Gastroesophageal sphincter (tissue), 4 donors: ENCODE measurements around the gene CHTF18. TPM values are rescaled to one million over a fixed set of nuclear protein-coding genes. Genes with fewer than 3 reads are reported as not detected.
"Not testable (repeated sequence)": the region's sequence is repeated elsewhere in the genome, so short reads cannot be mapped to it uniquely, and the experiment has no call there.

ENCODE experiments used
- ATAC-seq: fragments of 150-250 bp; one replicate; pipeline ENCODE4 v1.9.1; 2016; ENCODE audit warnings: mild to moderate bottlenecking, moderate library complexity
- H3K27ac ChIP-seq, 4 donors: fragments of 200-600 bp; sonication (generic) in 3 of 4; 1 replicate in 3 of 4; 2 replicates in 1 of 4; pipeline ENCODE4 v1.5.1; 2016 to 2019
- H3K27me3 ChIP-seq: fragments of 200-600 bp; sonication (generic); one replicate; pipeline ENCODE4 v1.5.1; 2019
- H3K36me3 ChIP-seq, 2 donors: fragments of 200-600 bp; sonication (generic); one replicate each; pipeline ENCODE4 v1.5.1; 2019; ENCODE audit warnings: control low read depth in 1 of 2
- H3K4me1 ChIP-seq, 3 donors: fragments of 200-600 bp; sonication (generic); 1 replicate in 2 of 3; 2 replicates in 1 of 3; pipeline ENCODE4 v1.5.1; 2016 to 2019; ENCODE audit warnings: control low read depth in 2 of 3
- H3K4me3 ChIP-seq, 2 donors: fragments of 200-600 bp; sonication (generic); one replicate each; pipeline ENCODE4 v1.5.1; 2019; ENCODE audit warnings: mild to moderate bottlenecking in 1 of 2, moderate library complexity in 1 of 2
- H3K9me3 ChIP-seq, 3 donors: fragments of 200-600 bp; sonication (generic); one replicate each; pipeline ENCODE4 v1.5.1; 2017 to 2019; ENCODE audit warnings: control low read depth in 2 of 3
- CTCF ChIP-seq, 4 experiments: fragments of 200-600 bp in 2 of 4; fragments of 450-650 bp in 2 of 4; sonication (generic) in 1 of 4; IDR thresholded peaks; one replicate each; pipeline ENCODE4 v1.5.1; 2017 to 2019; ENCODE audit warnings: antibody characterized with exemption in 4 of 4, mild to moderate bottlenecking in 2 of 4, moderate library complexity in 2 of 4
- EP300 ChIP-seq: sonication (generic); formaldehyde crosslinking; IDR thresholded peaks from one replicate; pipeline ENCODE4 v1.6.1; 2017; ENCODE audit warnings: antibody characterized with exemption, mild to moderate bottlenecking
- POLR2A ChIP-seq, 2 donors: fragments of 450-650 bp; IDR thresholded peaks; one replicate each; pipeline ENCODE4 v1.6.1; 2017; ENCODE audit warnings: antibody characterized with exemption in 2 of 2, mild to moderate bottlenecking in 2 of 2, moderate library complexity in 1 of 2
- POLR2AphosphoS5 ChIP-seq: sonication (generic); formaldehyde crosslinking; IDR thresholded peaks from one replicate; pipeline ENCODE4 v1.6.1; 2017; ENCODE audit warnings: antibody characterized with exemption
- WGBS, 2 donors: methylation state at CpG; one replicate each; pipeline ENCODE4 v1.1.5; 2018; ENCODE audit warnings: low coverage in 1 of 2; 5-methylcytosine and 5-hydroxymethylcytosine counted together
- total RNA-seq, 4 donors: library from RNA; depleted of rRNA; stranded (reverse); fragments of >200 nt; gene quantifications; one replicate each; pipeline ENCODE4 v1.1.0, GENCODE V29; 2016

Gene CHTF18
- total RNA-seq, 4 donors from 2014 or later = 4.6 to 10.9 (median 8.3) TPM

DNA sequence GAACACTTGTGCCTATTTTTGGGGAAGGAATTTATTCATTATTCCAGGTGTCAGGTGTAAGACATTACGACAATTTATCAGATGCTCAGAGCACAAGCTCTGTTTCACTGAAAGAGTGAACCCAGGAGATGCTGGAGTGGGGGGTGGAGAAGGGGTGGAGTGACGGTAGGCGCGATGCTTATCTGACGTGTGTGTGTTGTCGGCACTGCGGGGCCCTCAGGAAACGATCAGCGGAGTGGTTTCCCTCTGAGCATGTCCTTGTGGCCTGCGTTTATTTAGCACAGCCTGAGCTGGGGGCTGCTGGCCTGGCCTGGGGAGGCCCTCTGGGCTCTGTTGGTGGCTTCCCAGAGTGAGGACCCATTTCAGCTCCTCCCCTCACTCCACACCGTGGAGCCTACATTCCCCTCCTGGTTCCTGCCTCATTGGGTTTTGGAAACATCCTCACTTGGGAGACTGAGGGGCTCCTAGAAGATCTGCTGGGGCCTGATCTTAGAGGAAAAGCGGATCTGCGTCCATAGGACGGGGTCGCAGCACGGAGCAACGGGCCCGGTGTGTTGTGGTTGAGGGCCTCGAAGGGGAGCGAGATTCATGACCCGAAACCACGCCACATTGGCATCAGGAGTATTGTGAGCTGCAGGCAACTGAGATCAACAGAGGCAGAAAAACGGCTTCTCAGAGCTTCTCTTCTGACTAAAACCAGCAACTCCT, 31.1 kb downstream of the CHTF18 start:
- no peaks in the 10 kb centered on the region for H3K36me3 ChIP-seq
- no peak overlapping the region for H3K4me3 ChIP-seq
- 52 to 67% methylated on average over 2 to 7 of the region's 23 CpGs for WGBS, 2 donors
- peaks cover 0 to 5% (median 0%) of the 10 kb centered on the region in 3 donors for H3K4me1 ChIP-seq
- no peak overlapping the region for H3K27ac ChIP-seq
- TF ChIP-seq EP300 (no peak), POLR2A (IDR thresholded peaks at IDR 0.05) (no peak), POLR2AphosphoS5 (no peak), CTCF (IDR thresholded peaks at IDR 0.05) (no peak)
- peaks cover 98% of the 10 kb centered on the region for H3K27me3 ChIP-seq
- no peaks in the 10 kb centered on the region for H3K9me3 ChIP-seq
- no peak for ATAC-seq

GRCh38 chr16:820044-820408, 31.6 kb downstream of the CHTF18 start:
- H3K27me3 ChIP-seq = peaks cover 98% of the 10 kb centered on the region
- H3K36me3 ChIP-seq, H3K9me3 ChIP-seq, H3K27ac ChIP-seq, H3K4me3 ChIP-seq, ATAC-seq: not testable (repeated sequence)
- peaks cover 0 to 11% (median 2%) of the 10 kb centered on the region in 3 donors for H3K4me1 ChIP-seq
- 59 to 66% methylated on average over 6 to 9 of the region's 10 CpGs for WGBS, 2 donors

GRCh38 chr16:820748-821147, 32.3 kb downstream of the CHTF18 start:
- TF ChIP-seq CTCF (IDR thresholded peaks at IDR 0.05) (no peak), POLR2AphosphoS5 (no peak), EP300 (no peak), POLR2A (IDR thresholded peaks at IDR 0.05) (no peak)
- Histone ChIP-seq H3K27ac (no peak overlapping the region), H3K36me3 (no peaks in the 10 kb centered on the region), H3K4me3 (no peak overlapping the region), H3K27me3 (peaks cover 98% of the 10 kb centered on the region), H3K4me1 (peaks cover 0 to 18% (median 6%) of the 10 kb centered on the region in 3 donors), H3K9me3 (no peaks in the 10 kb centered on the region)
- no peak for ATAC-seq
- WGBS, 2 donors = 78 to 100% methylated on average over 1 to 10 of the region's 12 CpGs

- 61% methylated on average over 7 of the region's 13 CpGs; no CpG with 5 or more reads in 1 of the 2 donors for WGBS, 2 donors
- ATAC-seq = no peak
- peaks cover 0 to 18% (median 6%) of the 10 kb centered on the region in 3 donors for H3K4me1 ChIP-seq
- no peaks in the 10 kb centered on the region for H3K9me3 ChIP-seq
- no peak overlapping the region for H3K27ac ChIP-seq
- H3K27me3 ChIP-seq = peaks cover 95% of the 10 kb centered on the region
- TF ChIP-seq CTCF (IDR thresholded peaks at IDR 0.05) = no peak
- no peak for TF ChIP-seq POLR2A (IDR thresholded peaks at IDR 0.05)
- TF ChIP-seq EP300 = no peak
- no peak for TF ChIP-seq POLR2AphosphoS5
- no peak overlapping the region for H3K4me3 ChIP-seq
- no peaks in the 10 kb centered on the region for H3K36me3 ChIP-seq
Observed at GRCh38 chr16:821751-822150, 33.3 kb downstream of the CHTF18 start.

DNA sequence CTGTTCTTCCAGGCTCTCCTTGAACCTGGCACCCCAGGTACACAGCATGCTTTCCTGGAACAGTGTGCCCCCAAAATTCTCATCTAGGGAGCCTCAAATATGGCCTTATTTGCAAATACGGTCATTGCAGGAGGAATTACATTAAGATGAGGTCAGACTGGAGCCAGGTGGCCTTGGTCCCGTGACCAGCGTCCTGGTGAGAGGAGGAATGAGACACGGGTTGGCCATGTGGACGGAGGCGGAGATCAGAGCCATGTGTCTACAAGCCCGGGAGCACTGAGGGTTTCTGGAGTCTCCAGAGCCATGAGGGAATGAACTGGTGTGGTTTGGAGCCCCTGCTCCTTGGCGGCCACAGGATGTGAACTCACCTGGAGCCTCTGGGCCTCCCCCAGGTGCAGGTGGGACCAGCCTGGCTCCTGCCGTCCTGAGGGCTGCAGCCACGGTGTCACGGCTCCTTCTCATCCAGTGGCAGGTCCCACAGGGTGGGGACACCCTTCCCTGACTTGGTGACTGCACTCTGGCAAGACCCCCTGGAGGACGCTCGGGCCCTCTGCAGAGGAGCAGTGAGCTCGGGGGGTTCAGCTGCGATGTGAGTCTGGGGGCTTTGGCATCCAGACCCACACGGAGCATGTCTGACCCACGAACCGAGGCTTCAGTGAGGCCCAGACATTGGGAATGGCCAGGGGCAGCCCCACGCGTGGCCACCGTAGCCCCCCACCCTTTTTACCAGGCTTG, 33.9 kb downstream of the CHTF18 start:
- WGBS, 2 donors = 61 to 80% methylated on average over 3 to 6 of the region's 21 CpGs
- no peaks in the 10 kb centered on the region for H3K9me3 ChIP-seq
- no peak for TF ChIP-seq POLR2A (IDR thresholded peaks at IDR 0.05)
- TF ChIP-seq POLR2AphosphoS5 = no peak
- TF ChIP-seq EP300 = no peak
- TF ChIP-seq CTCF (IDR thresholded peaks at IDR 0.05) = no peak
- peaks cover 95% of the 10 kb centered on the region for H3K27me3 ChIP-seq
- H3K27ac ChIP-seq = no peak overlapping the region
- H3K4me1 ChIP-seq = peaks cover 0 to 16% (median 6%) of the 10 kb centered on the region in 3 donors
- ATAC-seq = no peak
- no peak overlapping the region for H3K4me3 ChIP-seq
- H3K36me3 ChIP-seq = no peaks in the 10 kb centered on the region
